ENCODE data around the gene SNCA. TPM values are rescaled to one million over a fixed set of nuclear protein-coding genes. Genes with fewer than 3 reads are reported as not detected.

SNCA gene
- total RNA-seq, 1 donor from 2014 or later = 96.4 TPM

DNA sequence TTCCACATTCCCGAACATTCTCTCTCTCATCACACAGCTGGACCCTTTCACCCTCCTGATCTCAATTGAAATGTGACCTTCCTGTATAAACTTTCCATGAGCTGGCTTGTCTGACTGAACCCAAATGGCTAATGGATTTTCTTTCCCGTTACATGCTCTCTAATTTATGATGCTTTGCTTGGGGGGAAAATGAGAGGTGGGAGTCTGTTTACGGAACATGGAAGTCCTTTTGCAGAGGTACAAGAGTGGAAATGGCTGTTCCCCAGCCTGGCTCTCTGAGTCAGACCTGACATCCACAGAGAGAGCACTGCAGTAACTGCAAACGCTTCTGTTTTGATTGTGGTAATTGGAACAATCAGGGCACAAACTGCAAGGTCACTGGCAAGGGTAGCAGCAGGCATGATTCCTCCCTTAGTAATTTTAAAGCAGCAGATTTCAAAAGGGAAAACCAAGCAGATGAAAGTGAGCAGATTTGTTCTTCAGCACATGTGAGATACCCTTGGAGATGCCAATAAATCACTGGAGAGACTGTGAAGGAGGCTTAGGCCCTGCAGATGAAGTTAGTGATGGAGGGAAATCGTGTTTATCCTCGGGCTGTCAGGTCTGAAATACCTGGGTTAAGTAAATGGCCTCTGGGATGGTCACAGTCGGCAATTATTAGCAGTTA is 83.9 kb downstream of the SNCA start:
- peak; percentile 23 for DNase-seq

DNA sequence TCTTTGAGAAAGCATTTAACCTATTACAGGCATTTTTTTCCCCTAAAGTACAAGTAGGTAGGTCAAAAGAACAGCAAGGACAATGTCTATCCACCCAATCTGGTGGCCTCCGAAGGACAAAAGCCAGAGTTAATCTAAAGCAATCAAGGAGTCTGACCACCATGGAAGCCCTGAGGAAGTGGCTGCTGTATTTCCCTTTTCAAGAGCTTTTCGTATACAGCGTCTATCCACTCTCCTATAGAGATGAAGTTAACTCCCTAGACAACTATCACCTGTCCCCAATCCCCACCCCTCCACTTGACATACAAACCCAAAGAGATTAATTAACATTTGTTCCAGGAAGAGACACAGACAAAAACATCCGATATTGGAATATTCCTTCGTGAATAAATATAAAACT is 85.5 kb downstream of the SNCA start:
- no peak for DNase-seq

DNA sequence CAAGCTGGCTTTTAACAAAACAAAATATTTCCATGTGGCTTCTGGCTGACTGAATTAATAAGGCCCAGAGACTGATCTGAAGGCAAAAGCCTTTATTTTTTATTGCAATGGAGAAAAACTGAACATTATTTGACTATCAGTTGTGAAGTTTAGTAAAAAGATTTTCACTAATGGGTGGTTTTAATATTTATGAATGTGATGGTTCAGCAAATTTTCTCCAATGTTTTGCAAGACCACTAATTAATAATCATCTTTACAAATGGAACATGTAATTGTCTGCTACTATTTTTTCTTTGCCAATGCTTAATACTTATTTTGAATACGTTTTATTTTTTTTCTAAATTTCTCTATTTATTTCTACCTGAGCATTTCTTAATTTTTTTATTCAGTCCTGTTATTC is 90.6 kb downstream of the SNCA start:
- DNase-seq = no peak

DNA sequence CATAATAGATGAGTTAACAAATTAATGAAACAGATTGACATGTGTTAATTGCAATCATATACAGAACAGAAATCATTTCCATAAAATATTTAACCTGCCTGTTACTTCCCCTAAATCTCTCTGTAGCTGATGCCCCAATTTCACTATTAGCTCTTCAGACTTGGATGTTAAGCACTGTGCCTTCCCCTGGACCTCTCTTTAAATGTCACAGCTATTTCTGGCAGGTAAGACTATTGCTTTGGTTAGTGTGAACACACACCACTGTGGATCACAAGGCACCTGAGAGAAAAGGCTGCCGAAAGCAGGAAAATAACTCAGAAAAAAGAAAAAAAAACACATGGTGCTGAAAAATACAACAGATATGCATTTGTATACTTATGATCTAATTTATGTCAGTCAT is 91.3 kb downstream of the SNCA start:
- no peak for DNase-seq

DNA sequence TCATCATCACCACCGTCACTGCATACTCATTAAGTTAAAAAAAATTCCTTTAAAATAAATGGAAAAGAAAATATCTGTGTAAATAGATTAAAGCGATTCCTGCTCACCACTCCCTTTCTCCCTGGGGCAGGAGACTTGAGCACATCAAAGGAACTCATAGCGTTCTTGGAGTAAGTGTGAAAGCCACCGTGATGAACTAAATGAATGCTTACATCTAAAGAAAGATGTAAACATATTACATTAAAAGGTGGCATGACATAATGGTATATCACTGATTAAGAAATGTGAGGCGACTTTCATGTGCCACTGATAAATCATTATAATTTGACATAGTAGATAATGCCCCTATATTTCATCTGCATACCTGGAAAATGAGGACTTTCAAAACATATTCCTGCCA is 92.0 kb downstream of the SNCA start:
- DNase-seq = no peak

DNA sequence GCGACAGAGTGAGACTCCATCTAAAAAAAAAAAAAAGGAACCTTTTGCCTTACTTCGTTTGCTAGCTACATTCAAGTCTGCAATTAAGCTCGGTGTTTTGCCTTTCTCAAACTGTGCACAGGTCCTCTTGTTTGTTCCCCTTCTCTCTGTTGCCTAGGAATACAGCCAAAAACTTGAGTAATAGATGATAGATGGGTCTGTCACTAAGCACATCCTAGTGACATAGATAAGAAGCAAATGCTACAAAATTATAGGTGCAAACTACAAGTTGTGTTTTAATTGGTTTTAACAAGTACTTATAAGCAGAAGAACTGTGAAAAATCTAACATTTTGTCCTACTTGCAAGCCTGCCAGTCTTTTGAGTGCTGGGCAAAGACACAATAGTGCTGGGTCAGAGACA is 95.2 kb downstream of the SNCA start:
- DNase-seq = no peak

DNA sequence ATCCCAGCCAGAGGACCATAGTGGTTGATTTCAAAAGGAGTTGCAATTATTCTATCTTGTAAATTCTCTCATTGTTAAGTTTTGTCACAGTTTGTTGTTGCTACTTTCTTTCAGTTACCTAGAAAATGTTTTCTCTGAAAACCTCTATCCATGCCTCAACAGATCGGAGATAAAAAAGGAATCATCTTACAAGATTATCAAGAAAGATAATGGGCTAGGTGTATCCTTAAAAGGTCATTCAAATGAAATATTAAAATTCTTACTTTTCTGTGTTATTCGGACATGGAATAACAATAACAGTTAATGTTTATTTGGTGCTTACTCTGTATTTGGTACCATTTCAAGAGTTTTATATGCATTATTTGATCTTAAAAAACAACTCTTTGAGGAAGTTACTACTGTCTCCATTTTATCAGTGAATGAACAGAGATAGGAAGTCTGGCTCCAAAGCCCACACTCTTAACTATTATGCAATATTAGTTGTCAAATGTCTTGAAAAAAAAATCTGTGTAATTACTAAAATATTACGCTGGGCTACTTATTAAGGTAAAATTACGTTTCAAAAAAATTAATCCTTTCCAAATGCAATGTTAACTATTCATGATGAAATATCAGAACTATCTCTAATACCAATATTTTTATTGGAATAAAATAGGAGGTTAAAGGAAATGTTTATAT is 97.5 kb downstream of the SNCA start:
- DNase-seq = no peak

DNA sequence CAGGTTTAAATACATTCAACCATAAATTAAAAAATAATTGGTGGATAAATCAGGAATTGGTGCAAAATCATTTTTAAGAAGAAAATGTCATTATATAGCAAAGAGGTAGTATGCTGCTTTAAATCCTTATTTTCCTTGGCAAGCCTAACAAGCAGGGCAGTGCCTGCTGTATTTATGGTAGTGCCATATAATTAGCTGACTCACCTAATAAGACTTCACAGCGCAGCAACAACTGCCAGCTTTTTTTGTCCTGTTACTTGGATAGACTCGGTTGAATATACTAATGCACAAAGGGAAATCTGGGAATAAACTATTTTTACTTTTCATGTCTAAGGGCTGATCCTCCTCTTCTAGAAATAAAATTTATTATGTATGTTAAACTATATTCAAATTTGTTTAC is 99.1 kb downstream of the SNCA start:
- DNase-seq = no peak

DNA sequence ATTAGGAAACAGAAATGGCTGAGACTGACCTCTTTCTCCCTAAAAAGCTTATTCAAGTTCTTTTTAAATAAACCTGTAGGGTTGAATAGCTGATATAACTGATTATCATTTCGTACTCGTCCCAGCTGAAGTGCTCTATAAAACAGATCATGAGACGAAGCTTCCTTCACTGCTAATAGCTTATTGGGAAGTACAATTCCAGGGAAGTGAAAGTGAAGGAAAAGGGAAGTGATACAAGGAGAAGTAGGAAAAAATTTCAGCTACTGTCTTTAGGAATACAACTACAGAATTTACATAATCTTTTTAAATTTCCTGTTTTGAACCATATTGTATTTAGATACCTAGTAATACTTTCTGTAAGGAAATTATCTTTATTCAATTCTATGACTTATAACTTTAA is 103.0 kb downstream of the SNCA start:
- no peak for DNase-seq

DNA sequence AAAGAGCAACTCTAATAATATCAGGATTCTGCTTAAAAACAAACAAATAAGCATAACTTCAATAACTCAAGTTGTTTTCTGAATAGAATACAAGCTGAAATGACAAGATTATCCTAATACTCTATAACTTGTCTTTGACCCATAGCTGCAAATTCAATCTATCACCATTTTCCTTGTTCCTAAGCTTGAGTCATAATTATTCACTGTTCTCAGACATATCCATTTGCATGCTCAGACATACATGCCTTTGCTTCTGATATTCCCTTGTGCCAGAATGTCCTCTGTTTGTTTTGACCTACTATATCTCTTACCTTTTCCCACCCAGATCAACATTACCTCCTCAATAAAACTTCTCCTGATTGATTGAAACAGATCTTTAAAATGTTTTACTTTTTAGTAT is 109.7 kb downstream of the SNCA start:
- DNase-seq = no peak

DNA sequence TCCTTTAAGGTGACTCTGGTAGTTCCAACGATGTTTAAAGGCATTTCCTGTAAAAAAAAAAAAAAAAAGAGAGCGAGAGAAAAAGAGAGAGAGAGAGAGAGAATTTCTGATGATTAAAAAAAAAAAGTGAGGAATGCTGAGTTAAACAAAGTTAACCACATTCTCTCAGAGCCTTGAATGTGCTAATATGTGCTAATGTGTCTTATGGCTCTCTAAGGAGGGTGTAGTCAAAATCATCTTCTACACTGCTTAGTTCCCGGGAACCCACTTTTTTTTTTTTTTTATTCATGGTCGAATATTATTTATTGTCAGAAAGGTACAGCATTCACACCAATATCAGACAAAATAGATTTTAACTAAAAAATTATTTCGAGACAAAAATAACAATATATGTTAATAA is 111.7 kb downstream of the SNCA start:
- DNase-seq = no peak

DNA sequence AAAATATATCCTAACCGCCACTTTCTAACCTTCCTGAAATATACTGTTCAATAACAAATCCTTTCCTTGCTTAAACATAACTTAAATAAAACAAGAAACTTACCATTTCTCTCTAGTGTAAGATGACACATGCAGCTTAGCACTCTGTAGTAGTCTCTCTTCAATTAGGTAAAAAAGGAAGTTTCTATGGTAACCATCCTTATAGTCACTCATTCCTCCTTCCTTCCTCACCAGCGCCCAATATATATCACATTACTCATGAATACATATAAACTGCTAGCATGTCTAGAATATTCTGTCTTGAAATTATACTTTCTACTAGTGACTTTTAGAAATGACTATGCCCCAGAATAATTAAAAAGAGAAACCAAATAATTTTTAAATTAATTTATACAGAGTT is 112.2 kb downstream of the SNCA start:
- no peak for DNase-seq

DNA sequence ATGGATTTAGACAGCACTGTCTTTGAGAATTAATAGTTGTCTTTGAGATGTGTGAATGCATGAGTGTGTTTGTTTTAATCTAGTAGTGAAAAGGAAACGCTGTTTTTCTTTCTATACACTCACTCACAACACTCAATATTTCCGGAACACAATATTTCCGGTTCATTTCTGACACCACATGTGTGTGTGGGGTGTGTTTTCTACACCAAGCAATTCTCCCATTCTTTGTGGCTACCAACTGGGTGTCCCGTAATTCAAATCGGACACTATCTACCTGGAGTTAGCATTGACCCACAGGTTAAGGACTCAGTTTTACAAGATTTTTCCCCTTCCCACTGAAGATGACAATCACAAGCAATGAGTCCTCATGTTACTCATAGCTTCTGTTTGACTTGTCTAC is 113.9 kb downstream of the SNCA start:
- DNase-seq = no peak

DNA sequence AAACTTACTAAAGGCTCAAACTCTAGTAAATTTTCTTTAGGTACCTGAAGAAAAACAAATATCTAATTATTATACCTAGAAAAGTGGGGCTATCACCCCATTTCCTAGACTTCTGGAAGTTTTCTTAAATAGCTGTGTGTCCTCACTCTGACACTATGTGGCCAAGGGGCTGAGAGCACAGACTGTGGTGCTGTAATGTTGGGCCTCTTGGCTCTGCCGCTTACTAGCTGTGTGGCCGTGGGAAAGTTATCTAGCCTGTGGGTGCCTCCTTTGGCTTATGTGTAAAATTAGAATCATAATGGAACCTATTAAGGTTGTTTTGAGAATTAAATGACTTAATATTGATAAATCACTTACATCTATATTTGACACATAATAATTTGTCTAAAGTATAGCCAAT is 114.4 kb downstream of the SNCA start:
- DNase-seq = no peak

DNA sequence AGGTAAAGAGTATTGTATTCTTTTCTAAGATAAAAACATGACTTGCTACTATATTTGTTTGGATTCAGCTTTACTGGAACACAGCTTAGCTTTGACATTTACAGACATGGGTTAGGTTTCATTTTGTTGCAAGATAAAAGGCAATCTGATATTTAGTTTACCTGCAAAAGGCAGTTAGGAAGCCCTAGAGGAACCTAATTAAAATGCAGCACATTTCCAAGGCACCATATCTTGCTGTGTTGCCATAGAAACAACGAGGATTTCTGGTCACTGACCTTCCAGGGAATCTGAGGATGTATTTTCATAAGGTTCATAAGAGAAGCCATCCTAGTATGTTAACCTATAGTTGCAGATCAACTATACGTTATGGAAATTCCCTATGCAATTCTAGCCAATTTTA is 116.0 kb downstream of the SNCA start:
- no peak for DNase-seq

DNA sequence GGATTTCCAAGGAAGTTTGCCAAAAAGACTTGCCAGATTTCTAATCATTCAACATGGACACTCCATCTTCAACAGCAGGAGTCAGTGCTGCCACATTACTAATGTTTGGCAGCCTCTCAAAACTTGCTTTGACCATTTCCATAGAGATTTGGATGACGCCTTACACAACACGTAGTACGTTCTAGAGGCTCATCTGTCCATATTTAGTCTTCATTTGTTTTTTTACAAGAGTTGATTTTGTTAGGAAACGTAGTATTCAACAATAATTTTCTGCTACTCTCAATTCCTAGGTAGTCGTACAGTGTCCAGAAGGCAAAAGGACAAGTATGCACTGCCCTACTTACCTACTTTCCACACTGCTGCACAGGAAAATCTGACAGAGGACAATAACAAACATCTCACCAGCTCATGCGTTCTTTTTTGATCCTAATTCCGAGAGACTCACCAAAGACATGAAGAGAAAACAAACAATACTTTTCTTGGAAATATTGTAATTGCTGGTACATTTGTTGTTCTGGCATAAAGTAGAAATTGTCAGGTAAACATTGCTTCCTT is 117.3 kb downstream of the SNCA start:
- no peak for DNase-seq

DNA sequence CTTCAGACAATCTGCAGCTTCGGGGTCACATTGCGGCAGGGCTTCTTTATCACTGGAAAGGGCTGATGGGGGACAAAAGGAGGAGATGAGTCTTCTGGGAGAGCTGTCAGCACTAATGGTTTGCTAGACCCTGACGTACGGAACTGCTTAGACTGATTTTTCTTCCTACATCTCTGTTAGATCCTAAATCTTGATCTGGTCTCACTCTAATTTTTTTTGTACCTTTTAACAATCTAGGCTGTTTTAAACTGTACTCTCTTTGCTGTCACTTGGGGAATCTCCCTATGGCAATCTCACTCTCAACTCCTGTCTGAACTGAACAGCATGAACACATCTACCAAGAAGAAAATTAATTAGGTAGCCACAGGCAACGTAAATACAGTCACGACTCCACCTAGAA is 120.1 kb downstream of the SNCA start:
- DNase-seq = no peak

DNA sequence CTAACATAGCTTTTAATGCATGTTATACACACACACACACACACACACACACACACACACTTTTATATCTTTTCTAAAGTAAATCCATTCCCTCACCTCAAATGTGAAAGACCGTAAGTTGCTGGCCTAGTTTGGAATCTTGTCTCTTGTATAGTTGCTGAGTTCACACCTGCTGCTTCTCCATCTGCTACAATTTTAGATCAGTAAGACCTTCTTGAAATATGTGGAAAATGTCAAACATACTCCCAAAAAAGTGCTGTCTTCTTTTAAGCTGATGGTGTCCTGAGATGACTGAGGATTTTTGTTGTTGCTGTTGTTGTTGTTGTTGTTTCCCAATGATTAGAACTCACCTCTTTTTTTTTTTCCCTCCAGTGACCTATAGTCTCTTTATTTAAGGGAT is 121.3 kb downstream of the SNCA start:
- DNase-seq = no peak

DNA sequence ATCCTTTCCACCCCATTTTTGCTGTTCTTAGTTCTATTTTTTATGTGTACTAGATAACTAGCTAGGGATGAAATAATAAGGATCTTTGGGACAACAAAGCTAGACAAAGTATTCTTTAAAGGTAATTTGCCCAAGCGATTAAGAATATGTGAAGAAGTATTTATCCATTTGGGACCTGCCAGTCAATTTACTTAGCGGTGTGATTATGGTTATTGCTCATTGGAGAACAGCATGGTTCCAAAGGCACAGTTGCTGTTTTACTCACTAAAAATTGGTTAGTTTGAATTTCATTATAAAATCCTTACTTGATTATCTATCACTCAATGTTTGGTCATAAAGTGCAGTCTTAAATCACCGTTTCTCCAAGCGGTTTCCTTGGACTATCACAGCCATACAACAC is 124.1 kb downstream of the SNCA start:
- no peak for DNase-seq

DNA sequence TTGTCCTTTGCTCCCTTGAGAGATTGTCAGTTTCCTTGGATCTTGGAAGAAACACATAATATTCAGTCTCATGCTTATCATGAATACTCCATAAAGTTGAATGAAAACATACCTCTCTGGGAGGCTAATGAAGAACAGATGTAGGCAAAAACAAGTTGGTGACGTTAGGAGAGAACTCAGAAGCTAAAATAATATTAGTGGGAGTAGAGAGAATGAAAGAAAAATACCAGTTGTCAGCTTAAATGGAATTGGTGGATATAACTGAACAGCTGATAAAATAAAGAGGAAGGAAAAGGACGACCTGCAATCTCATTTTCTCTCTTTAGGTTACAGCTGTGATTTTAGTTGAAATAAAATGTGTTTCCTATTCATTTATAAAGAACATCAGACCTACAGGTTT is 124.8 kb downstream of the SNCA start:
- DNase-seq = no peak

DNA sequence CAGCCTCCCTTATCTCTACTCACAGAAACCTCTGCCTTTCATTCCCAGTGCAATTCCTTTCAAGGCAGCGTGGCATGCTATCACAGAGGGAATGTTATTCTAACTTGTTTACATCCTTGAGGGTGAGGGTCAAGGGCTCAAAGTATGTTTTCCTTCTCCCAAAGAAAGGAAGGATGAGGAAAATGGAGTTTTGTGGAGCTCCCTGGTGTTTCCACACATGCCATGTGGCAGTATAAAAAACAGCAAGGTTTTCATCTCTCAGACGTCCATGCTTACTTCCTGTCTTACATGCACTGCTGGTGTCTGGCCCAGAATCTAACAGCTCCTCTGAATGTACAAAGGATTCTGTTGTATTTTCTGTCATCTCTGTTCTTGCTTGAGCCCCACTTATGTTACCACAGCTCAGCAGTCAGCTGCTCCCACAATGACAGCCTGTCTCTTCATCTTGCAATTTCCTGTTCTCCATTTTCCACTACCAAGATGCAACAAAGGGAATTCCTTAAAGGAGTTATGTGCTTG is 128.0 kb downstream of the SNCA start:
- peak; percentile 16 for DNase-seq

DNA sequence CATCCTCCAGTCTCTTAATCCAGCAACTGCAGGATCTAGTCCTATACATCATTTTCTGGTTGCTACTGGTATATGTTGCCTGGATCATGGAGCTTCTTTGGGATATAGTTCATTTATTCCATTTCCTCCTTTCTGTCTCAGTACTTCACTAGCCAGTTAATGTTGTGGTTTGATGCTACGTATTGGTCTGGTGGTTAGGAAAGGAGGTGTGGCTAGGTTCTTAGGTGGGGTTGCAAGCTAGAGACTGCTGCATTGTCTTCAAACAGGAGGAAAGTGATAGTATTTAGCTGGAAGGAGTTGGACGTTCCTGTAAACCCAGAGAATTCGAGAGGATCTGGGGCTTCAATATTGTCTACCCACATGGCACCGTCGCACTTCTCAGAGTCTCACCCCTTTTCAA is 129.5 kb downstream of the SNCA start:
- no peak for DNase-seq

DNA sequence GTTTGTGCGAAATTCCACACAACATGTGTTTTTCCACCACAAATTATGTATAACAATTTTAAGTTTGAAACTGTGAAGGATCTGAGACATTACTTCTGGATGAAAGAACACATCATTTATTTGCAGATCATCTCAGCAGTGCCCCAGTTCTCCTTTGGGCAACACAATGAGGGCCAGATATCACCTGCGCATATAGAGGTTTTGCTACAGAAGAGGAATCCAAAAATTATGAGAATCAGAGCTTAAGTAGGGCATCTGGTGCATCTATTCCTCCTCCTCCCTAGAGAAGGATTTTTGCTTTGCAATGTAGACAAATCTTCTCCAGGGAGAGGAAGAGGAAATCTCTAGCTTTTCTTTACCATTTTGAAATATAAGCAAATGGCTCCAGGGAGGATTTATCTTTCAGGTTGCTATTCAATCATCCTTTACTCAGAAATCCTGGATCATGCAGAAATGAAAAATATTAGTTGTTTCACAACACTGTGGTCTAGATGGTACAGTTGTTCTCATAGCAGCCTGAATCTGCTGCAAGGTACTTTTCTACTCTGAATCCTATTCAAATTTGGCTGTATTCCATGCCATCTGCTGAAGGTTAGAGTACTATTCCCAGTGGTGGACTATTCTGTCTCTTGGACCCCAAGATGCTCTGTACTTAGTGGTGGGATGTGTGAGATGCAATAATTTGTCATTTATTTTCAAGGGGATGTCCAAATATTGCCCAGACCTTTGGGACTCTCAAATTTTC is 132.1 kb downstream of the SNCA start:
- no peak for DNase-seq

All from occipital lobe (tissue), 2 donors.